SK-N-SH treated with all-trans-retinoic acid at 6 μM for 48 hours (cell line): ENCODE measurements around the gene EFNB1.

ENCODE experiments used
- ATAC-seq: fragments of 200-7000 bp; cut with Tn5 transposase; 3 replicates; pipeline ENCODE4 v1.9.1; 2020; ENCODE audit warnings: mild to moderate bottlenecking, moderate library complexity
- ESRRG ChIP-seq: fragments of 250-450 bp; sonication (Bioruptor Pico); IDR thresholded peaks from 2 replicates; pipeline ENCODE4 v1.6.1; 2021; ENCODE audit warnings: mild to moderate bottlenecking
- GLIS3 ChIP-seq: fragments of 250-450 bp; sonication (Bioruptor Pico); IDR thresholded peaks from 2 replicates; pipeline ENCODE4 v1.5.0; 2020; ENCODE audit warnings: mild to moderate bottlenecking, moderate library complexity
- ISL1 ChIP-seq: fragments of 250-450 bp; sonication (Bioruptor Pico); IDR thresholded peaks from 2 replicates; pipeline ENCODE4 v2.1.2; 2022; ENCODE audit warnings: mild to moderate bottlenecking, moderate library complexity
- POU6F1 ChIP-seq: fragments of 250-450 bp; sonication (Bioruptor Pico); IDR thresholded peaks from 2 replicates; pipeline ENCODE4 v1.8.0; 2021; ENCODE audit warnings: low read depth, mild to moderate bottlenecking, moderate library complexity, borderline replicate concordance
- PPARA ChIP-seq: fragments of 250-450 bp; sonication (Bioruptor Pico); IDR thresholded peaks from 2 replicates; pipeline ENCODE4 v1.5.0; 2020; ENCODE audit warnings: mild to moderate bottlenecking, borderline replicate concordance
- SNAI2 ChIP-seq: fragments of 250-450 bp; sonication (Bioruptor Pico); IDR thresholded peaks from 2 replicates; pipeline ENCODE4 v1.5.0; 2020; ENCODE audit warnings: mild to moderate bottlenecking, moderate library complexity
- TCF4 ChIP-seq: fragments of 250-450 bp; sonication (Bioruptor Pico); IDR thresholded peaks from 2 replicates; pipeline ENCODE4 v1.8.0; 2021; ENCODE audit warnings: mild to moderate bottlenecking, moderate library complexity, borderline replicate concordance
- TOX ChIP-seq: fragments of 250-450 bp; sonication (Bioruptor Pico); IDR thresholded peaks from 2 replicates; pipeline ENCODE4 v1.8.0; 2021; ENCODE audit warnings: mild to moderate bottlenecking, moderate library complexity, borderline replicate concordance
- ZFP3 ChIP-seq: fragments of 250-450 bp; sonication (Bioruptor Pico); IDR thresholded peaks from 2 replicates; pipeline ENCODE4 v1.5.0; 2020; ENCODE audit warnings: mild to moderate bottlenecking, moderate library complexity
- ZNF565 ChIP-seq: fragments of 450-650 bp; formaldehyde crosslinking; conservative IDR thresholded peaks from 2 replicates; pipeline ENCODE4 v1.5.0; 2020; ENCODE audit warnings: low read depth, mild to moderate bottlenecking, moderate library complexity
- ZNF70 ChIP-seq: fragments of 450-650 bp; formaldehyde crosslinking; IDR thresholded peaks from 2 replicates; pipeline ENCODE4 v1.5.0; 2020; ENCODE audit warnings: mild to moderate bottlenecking, moderate library complexity
- TF ChIP-seq, protein P1 (sequence below): fragments of 250-450 bp; sonication (Bioruptor Pico); IDR thresholded peaks from 2 replicates; pipeline ENCODE4 v1.5.1; 2021; ENCODE audit warnings: mild to moderate bottlenecking, moderate library complexity

The EFNB1 gene

DNA sequence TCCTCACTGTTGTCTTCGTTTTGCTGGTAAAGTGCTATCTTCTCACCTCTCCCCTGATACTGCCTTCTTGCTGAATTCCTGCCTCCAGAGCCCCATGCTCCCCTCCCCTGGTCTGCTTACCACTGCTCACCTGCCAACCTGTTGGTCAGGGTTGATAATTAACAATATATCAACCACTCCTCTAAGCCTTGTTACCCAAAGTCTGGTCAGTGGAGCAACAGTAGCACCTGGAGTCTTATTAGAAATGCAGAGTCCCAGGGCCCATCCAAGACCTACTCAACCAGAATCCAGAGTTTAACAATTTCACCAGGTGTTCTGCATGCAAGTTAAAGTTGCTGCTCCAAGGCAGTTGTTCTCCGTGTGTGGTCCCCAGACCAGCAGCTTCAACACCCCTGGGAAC, 55.0 kb downstream of the EFNB1 start:
- TF ChIP-seq, protein P1, sequence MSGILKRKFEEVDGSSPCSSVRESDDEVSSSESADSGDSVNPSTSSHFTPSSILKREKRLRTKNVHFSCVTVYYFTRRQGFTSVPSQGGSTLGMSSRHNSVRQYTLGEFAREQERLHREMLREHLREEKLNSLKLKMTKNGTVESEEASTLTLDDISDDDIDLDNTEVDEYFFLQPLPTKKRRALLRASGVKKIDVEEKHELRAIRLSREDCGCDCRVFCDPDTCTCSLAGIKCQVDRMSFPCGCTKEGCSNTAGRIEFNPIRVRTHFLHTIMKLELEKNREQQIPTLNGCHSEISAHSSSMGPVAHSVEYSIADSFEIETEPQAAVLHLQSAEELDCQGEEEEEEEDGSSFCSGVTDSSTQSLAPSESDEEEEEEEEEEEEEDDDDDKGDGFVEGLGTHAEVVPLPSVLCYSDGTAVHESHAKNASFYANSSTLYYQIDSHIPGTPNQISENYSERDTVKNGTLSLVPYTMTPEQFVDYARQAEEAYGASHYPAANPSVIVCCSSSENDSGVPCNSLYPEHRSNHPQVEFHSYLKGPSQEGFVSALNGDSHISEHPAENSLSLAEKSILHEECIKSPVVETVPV (CRISPR knock-in tag): no peak
- TF ChIP-seq TOX (CRISPR knock-in tag) (no peak), ZNF70 (CRISPR knock-in tag) (no peak)
- ATAC-seq: no peak

GRCh38 chrX:68889249-68889648, 60.4 kb downstream of the EFNB1 start:
- no peak for TF ChIP-seq POU6F1
- TF ChIP-seq GLIS3 (CRISPR knock-in tag): no peak
- TF ChIP-seq ZFP3 (CRISPR knock-in tag): no peak
- no peak for TF ChIP-seq PPARA
- TF ChIP-seq ESRRG: no peak
- no peak for TF ChIP-seq SNAI2 (CRISPR knock-in tag)
- no peak for TF ChIP-seq ZNF70 (CRISPR knock-in tag)
- no peak for TF ChIP-seq TCF4 (CRISPR knock-in tag)
- no peak for TF ChIP-seq TOX (CRISPR knock-in tag)
- no peak for TF ChIP-seq ZNF565
- TF ChIP-seq ISL1 (CRISPR knock-in tag): no peak
- TF ChIP-seq, all 23 proteins: peak for 0
- no peak for ATAC-seq
